HepG2 (cell line): ENCODE data around the gene AGXT. TPM values are rescaled to one million over a fixed set of nuclear protein-coding genes. Genes with fewer than 3 reads are reported as not detected.

ENCODE experiments used
- GLI4 ChIP-seq: sonication (generic); formaldehyde crosslinking; IDR thresholded peaks from 2 replicates; pipeline ENCODE4 v1.5.1; 2020; ENCODE audit warnings: missing genetic modification reagents, mild to moderate bottlenecking, moderate library complexity, borderline replicate concordance
- HMG20B ChIP-seq: conservative IDR thresholded peaks from 2 replicates; pipeline ENCODE4 v1.6.1; 2016; ENCODE audit warnings: missing genetic modification reagents, missing compliant biosample characterization
- ZNF225 ChIP-seq: sonication (generic); formaldehyde crosslinking; IDR thresholded peaks from 2 replicates; pipeline ENCODE4 v1.4.0; 2020; ENCODE audit warnings: mild to moderate bottlenecking, missing genetic modification reagents
- ZNF256 ChIP-seq: sonication (generic); formaldehyde crosslinking; conservative IDR thresholded peaks from 2 replicates; pipeline ENCODE4 v1.4.0; 2020; ENCODE audit warnings: missing genetic modification reagents
- ZNF468 ChIP-seq: sonication (generic); formaldehyde crosslinking; IDR thresholded peaks from 2 replicates; pipeline ENCODE4 v1.8.0; 2022; ENCODE audit warnings: mild to moderate bottlenecking, moderate library complexity, missing genetic modification reagents
- ZNF614 ChIP-seq: IDR thresholded peaks from 2 replicates; pipeline ENCODE4 v1.6.1; 2018; ENCODE audit warnings: missing biosample characterization, missing genetic modification reagents, inconsistent platforms, borderline replicate concordance
- polyA plus RNA-seq, 8 experiments: library from polyadenylated mRNA; depleted of rRNA in 3 of 8; stranded (reverse) in 7 of 8; unstranded in 1 of 8; fragments of >200 nt; fragmentation: Illumina TruSeq in 4 of 8; extraction: Trizol in 4 of 8; gene quantifications; 2 replicates each; pipeline versions ENCODE4 v1.2.1 to v1.2.3, GENCODE V29; 2011 to 2016; ENCODE audit warnings: low read depth in 4 of 8, missing spikeins in 1 of 8, mixed read lengths in 1 of 8; ENCODE audit not compliant: insufficient read depth in 1 of 8
- total RNA-seq, 5 experiments: library from RNA; depleted of rRNA; stranded (reverse); fragments of >200 nt; fragmentation: Illumina TruSeq; extraction: Trizol; gene quantifications; 2 replicates each; pipeline ENCODE4 v1.2.3, GENCODE V29; 2016; ENCODE audit warnings: low read depth in 1 of 5
- TF ChIP-seq, protein P1 (sequence below): sonication (generic); formaldehyde crosslinking; IDR thresholded peaks from 2 replicates; pipeline ENCODE4 v1.4.0; 2020; ENCODE audit warnings: missing genetic modification reagents, mild to moderate bottlenecking, borderline replicate concordance
- TF ChIP-seq, protein P2 (sequence below): sonication (generic); formaldehyde crosslinking; IDR thresholded peaks from 2 replicates; pipeline ENCODE4 v1.8.0; 2022; ENCODE audit warnings: missing genetic modification reagents, mild to moderate bottlenecking, moderate library complexity, borderline replicate concordance
- TF ChIP-seq, protein P3 (sequence below): sonication (generic); formaldehyde crosslinking; IDR thresholded peaks from 2 replicates; pipeline ENCODE4 v1.4.0; 2020; ENCODE audit warnings: low read depth, missing genetic modification reagents
- TF ChIP-seq, protein P4 (sequence below): sonication (generic); formaldehyde crosslinking; IDR thresholded peaks from 2 replicates; pipeline ENCODE4 v1.8.1; 2023; ENCODE audit warnings: mild to moderate bottlenecking, missing genetic modification reagents
- TF ChIP-seq, protein P5 (sequence below): sonication (generic); formaldehyde crosslinking; IDR thresholded peaks from 2 replicates; pipeline ENCODE4 v1.4.0; 2020; ENCODE audit warnings: missing genetic modification reagents, low read depth, mild to moderate bottlenecking, borderline replicate concordance
- TF ChIP-seq, protein P6 (sequence below), 2 experiments: sonication (generic) in 1 of 2; formaldehyde crosslinking in 1 of 2; IDR thresholded peaks; 2 replicates each; pipeline versions ENCODE4 v1.4.0 to v1.6.1; 2016 to 2020; ENCODE audit warnings: borderline replicate concordance in 1 of 2, low read depth in 1 of 2, mild to moderate bottlenecking in 1 of 2, missing genetic modification reagents in 1 of 2

The AGXT gene
- total and polyA plus RNA-seq, 2 of the 13 experiments (the other 11 are each of a cell fraction or from before 2014, with no cell fraction given): 41.9 to 96.1 TPM

DNA sequence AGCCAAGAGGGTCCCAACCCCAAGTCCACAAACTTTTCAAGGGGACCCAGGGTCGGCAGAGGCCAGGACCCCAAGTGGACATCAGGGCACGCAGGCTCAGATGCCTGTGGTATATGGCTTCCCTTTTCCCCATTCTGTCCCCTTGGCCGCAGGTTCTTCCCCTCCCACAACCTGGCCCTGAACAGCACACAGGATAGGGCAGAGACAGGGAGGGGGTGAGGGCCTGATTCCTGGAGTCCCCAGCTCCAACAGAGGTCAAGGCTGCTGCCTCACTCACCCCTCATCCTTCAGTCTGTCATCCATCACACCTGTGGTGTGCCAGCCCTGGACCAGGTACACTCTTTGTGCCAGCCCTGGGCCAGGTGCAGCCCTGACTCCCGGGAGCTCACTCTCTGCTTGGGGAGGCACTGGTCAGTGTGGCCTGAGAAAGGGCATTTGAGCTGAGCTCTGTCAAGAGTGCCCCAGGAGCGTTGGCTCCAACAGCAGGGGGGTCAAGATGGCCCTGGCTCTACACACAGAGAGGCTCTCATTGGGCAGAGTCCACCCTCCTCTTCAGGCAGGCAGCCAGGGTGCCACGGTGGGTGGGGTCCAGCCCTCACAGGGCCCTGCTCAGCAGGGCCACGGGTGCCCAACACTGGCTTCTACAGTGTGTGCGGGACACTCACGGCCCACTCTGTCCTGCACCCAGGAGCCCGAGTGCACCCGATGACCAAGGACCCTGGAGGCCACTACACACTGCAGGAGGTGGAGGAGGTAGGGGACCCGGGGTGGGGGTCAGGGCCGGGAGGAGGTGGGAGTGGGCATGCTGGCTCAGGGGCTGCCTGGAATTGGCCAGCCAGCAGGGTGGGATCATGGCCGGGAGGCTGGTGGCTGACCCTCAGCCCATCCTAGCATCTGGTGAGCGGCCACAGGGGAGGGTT, 1.6 kb downstream of the AGXT start (continued):
- TF ChIP-seq, protein P1, sequence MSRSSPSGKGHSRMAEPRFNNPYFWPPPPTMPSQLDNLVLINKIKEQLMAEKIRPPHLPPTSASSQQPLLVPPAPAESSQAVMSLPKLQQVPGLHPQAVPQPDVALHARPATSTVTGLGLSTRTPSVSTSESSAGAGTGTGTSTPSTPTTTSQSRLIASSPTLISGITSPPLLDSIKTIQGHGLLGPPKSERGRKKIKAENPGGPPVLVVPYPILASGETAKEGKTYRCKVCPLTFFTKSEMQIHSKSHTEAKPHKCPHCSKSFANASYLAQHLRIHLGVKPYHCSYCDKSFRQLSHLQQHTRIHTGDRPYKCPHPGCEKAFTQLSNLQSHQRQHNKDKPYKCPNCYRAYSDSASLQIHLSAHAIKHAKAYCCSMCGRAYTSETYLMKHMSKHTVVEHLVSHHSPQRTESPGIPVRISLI: no peak
- no peak for TF ChIP-seq ZNF614 (CRISPR knock-in tag)
- TF ChIP-seq, protein P2, sequence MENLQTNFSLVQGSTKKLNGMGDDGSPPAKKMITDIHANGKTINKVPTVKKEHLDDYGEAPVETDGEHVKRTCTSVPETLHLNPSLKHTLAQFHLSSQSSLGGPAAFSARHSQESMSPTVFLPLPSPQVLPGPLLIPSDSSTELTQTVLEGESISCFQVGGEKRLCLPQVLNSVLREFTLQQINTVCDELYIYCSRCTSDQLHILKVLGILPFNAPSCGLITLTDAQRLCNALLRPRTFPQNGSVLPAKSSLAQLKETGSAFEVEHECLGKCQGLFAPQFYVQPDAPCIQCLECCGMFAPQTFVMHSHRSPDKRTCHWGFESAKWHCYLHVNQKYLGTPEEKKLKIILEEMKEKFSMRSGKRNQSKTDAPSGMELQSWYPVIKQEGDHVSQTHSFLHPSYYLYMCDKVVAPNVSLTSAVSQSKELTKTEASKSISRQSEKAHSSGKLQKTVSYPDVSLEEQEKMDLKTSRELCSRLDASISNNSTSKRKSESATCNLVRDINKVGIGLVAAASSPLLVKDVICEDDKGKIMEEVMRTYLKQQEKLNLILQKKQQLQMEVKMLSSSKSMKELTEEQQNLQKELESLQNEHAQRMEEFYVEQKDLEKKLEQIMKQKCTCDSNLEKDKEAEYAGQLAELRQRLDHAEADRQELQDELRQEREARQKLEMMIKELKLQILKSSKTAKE (CRISPR knock-in tag): 0 out of 2 replicates have a peak, but pooled peaks have one; percentile 12
- TF ChIP-seq, protein P3, sequence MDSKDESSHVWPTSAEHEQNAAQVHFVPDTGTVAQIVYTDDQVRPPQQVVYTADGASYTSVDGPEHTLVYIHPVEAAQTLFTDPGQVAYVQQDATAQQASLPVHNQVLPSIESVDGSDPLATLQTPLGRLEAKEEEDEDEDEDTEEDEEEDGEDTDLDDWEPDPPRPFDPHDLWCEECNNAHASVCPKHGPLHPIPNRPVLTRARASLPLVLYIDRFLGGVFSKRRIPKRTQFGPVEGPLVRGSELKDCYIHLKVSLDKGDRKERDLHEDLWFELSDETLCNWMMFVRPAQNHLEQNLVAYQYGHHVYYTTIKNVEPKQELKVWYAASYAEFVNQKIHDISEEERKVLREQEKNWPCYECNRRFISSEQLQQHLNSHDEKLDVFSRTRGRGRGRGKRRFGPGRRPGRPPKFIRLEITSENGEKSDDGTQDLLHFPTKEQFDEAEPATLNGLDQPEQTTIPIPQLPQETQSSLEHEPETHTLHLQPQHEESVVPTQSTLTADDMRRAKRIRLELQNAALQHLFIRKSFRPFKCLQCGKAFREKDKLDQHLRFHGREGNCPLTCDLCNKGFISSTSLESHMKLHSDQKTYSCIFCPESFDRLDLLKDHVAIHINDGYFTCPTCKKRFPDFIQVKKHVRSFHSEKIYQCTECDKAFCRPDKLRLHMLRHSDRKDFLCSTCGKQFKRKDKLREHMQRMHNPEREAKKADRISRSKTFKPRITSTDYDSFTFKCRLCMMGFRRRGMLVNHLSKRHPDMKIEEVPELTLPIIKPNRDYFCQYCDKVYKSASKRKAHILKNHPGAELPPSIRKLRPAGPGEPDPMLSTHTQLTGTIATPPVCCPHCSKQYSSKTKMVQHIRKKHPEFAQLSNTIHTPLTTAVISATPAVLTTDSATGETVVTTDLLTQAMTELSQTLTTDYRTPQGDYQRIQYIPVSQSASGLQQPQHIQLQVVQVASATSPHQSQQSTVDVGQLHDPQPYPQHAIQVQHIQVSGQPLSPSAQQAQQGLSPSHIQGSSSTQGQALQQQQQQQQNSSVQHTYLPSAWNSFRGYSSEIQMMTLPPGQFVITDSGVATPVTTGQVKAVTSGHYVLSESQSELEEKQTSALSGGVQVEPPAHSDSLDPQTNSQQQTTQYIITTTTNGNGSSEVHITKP (CRISPR knock-in tag): no peak
- TF ChIP-seq, protein P4, sequence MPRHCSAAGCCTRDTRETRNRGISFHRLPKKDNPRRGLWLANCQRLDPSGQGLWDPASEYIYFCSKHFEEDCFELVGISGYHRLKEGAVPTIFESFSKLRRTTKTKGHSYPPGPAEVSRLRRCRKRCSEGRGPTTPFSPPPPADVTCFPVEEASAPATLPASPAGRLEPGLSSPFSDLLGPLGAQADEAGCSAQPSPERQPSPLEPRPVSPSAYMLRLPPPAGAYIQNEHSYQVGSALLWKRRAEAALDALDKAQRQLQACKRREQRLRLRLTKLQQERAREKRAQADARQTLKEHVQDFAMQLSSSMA: 0 out of 2 replicates have a peak, but pooled peaks have one; percentile 35
- 0 out of 2 replicates have a peak, but pooled peaks have one; percentile 73 for TF ChIP-seq ZNF468
- 0 out of 2 replicates have a peak, but pooled peaks have one; percentile 29 for TF ChIP-seq ZNF225 (CRISPR knock-in tag)
- TF ChIP-seq ZNF256 (CRISPR knock-in tag): no peak
- TF ChIP-seq, protein P5, sequence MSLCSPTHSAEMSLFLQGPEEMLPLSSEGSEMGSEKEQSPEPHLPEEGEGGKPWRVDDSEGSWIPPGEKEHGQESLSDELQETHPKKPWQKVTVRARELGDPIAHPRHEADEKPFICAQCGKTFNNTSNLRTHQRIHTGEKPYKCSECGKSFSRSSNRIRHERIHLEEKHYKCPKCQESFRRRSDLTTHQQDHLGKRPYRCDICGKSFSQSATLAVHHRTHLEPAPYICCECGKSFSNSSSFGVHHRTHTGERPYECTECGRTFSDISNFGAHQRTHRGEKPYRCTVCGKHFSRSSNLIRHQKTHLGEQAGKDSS (CRISPR knock-in tag): 0 out of 2 replicates have a peak, but pooled peaks have one; percentile 15
- no peak for TF ChIP-seq GLI4 (CRISPR knock-in tag)
- TF ChIP-seq HMG20B (CRISPR knock-in tag): no peak
- TF ChIP-seq, protein P6, sequence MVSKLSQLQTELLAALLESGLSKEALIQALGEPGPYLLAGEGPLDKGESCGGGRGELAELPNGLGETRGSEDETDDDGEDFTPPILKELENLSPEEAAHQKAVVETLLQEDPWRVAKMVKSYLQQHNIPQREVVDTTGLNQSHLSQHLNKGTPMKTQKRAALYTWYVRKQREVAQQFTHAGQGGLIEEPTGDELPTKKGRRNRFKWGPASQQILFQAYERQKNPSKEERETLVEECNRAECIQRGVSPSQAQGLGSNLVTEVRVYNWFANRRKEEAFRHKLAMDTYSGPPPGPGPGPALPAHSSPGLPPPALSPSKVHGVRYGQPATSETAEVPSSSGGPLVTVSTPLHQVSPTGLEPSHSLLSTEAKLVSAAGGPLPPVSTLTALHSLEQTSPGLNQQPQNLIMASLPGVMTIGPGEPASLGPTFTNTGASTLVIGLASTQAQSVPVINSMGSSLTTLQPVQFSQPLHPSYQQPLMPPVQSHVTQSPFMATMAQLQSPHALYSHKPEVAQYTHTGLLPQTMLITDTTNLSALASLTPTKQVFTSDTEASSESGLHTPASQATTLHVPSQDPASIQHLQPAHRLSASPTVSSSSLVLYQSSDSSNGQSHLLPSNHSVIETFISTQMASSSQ (IDR thresholded peaks at IDR 0.05; ENCODE audit: low read depth): no peak
- TF ChIP-seq, protein P6 (CRISPR knock-in tag; IDR thresholded peaks at IDR 0.05; ENCODE audit: borderline replicate concordance): 0 out of 2 replicates have a peak, but pooled peaks have one; percentile 17
